Prostate gland (tissue), 2 donors: ENCODE data around the gene HOXB1. TPM values are rescaled to one million over a fixed set of nuclear protein-coding genes. Genes with fewer than 3 reads are reported as not detected.

Source experiments
- DNase-seq: peaks from one replicate; pipeline ENCODE4 v3.0.0-alpha.2; 2019; ENCODE audit warnings: low spot score
- H3K27ac ChIP-seq, 2 donors: fragments of 200-600 bp; sonication (generic); 2 replicates each; pipeline ENCODE4 v1.5.1; 2017 to 2019
- H3K27me3 ChIP-seq: fragments of 200-600 bp; sonication (generic); replicated peaks from 2 replicates; pipeline ENCODE4 v1.5.1; 2019; ENCODE audit not compliant: insufficient read depth
- H3K36me3 ChIP-seq, 2 donors: fragments of 200-600 bp; sonication (generic); 1 replicate in 1 of 2; 2 replicates in 1 of 2; pipeline versions ENCODE4 v1.5.1 to v1.8.1; 2017 to 2019
- H3K4me1 ChIP-seq: fragments of 200-600 bp; sonication (generic); replicated peaks from 2 replicates; pipeline ENCODE4 v1.5.1; 2019
- H3K4me3 ChIP-seq, 2 donors: fragments of 200-600 bp; sonication (generic); 2 replicates each; pipeline ENCODE4 v1.5.1; 2017 to 2019
- H3K9me3 ChIP-seq: fragments of 200-600 bp; sonication (generic); 2 replicates; pipeline ENCODE4 v1.5.1; 2017
- CTCF ChIP-seq, 4 experiments: fragments of 200-600 bp in 2 of 4; fragments of 450-650 bp in 2 of 4; sonication (generic) in 2 of 4; IDR thresholded peaks; 1 replicate in 3 of 4; 2 replicates in 1 of 4; pipeline ENCODE4 v1.5.1; 2016 to 2019; ENCODE audit warnings: antibody characterized with exemption in 4 of 4, mild to moderate bottlenecking in 2 of 4, moderate library complexity in 2 of 4
- POLR2A ChIP-seq: fragments of 450-650 bp; IDR thresholded peaks from one replicate; pipeline ENCODE4 v1.6.1; 2016; ENCODE audit warnings: antibody characterized with exemption, mild to moderate bottlenecking
- POLR2AphosphoS5 ChIP-seq: sonication (generic); formaldehyde crosslinking; IDR thresholded peaks from one replicate; pipeline ENCODE4 v1.6.1; 2017; ENCODE audit warnings: antibody characterized with exemption
- WGBS: methylation state at CpG from one replicate; pipeline ENCODE4 v1.1.5; 2018; 5-methylcytosine and 5-hydroxymethylcytosine counted together
- intact Hi-C: fragments of 100-400 bp; cut with DNase I; formaldehyde crosslinking; loops from one replicate; pipeline ENCODE4 v1.14.2; 2022
- total RNA-seq, 2 donors: library from RNA; depleted of rRNA; stranded (reverse); fragments of >200 nt; gene quantifications; one replicate each; pipeline ENCODE4 v1.1.0, GENCODE V29; 2016

HOXB1 gene
- total RNA-seq, 2 donors from 2014 or later: not detected

GRCh38 chr17:48543107-48543853 lies 12.5 kb upstream of the HOXB1 start:
- H3K27me3 ChIP-seq: no peaks in the 10 kb centered on the region
- H3K27ac ChIP-seq: peak overlapping the region; percentile 83 to 87
- peak; percentile 8 for TF ChIP-seq POLR2A
- TF ChIP-seq CTCF (IDR thresholded peaks at IDR 0.05): peak in 2 of 4 experiments; percentile 22 to 40
- no peak for TF ChIP-seq POLR2AphosphoS5
- DNase-seq: no peak
- intact Hi-C loops: no loop called here
- H3K9me3 ChIP-seq: no peaks in the 10 kb centered on the region
- no peaks in the 10 kb centered on the region for H3K36me3 ChIP-seq
- H3K4me3 ChIP-seq: peak overlapping the region; percentile 40 to 41
- 2% methylated on average over 48 of the region's 72 CpGs for WGBS
- H3K4me1 ChIP-seq: no peaks in the 10 kb centered on the region

- Histone ChIP-seq H3K27me3 (no peaks in the 10 kb centered on the region), H3K36me3 (no peaks in the 10 kb centered on the region), H3K4me3 (peak overlapping the region; percentile 40 to 41), H3K9me3 (no peaks in the 10 kb centered on the region), H3K4me1 (no peaks in the 10 kb centered on the region), H3K27ac (peak overlapping the region; percentile 83 to 87)
- WGBS: 27% methylated on average over 12 of the region's 12 CpGs
- intact Hi-C loops: no loop called here
- TF ChIP-seq POLR2AphosphoS5 (no peak), CTCF (IDR thresholded peaks at IDR 0.05) (no peak), POLR2A (no peak)
- DNase-seq: no peak
Observed at GRCh38 chr17:48542698-48543106, 11.9 kb upstream of the HOXB1 start.

GRCh38 chr17:48542114-48542656 lies 11.4 kb upstream of the HOXB1 start:
- H3K27ac ChIP-seq: peak overlapping the region; percentile 83 to 87
- TF ChIP-seq CTCF (IDR thresholded peaks at IDR 0.05) (no peak), POLR2AphosphoS5 (no peak), POLR2A (no peak)
- no peaks in the 10 kb centered on the region for H3K36me3 ChIP-seq
- peak overlapping the region; percentile 23 to 41 for H3K4me3 ChIP-seq
- WGBS: 52% methylated on average over 27 of the region's 27 CpGs
- intact Hi-C loops: no loop called here
- H3K27me3 ChIP-seq: no peaks in the 10 kb centered on the region
- H3K4me1 ChIP-seq: no peaks in the 10 kb centered on the region
- no peak for DNase-seq
- H3K9me3 ChIP-seq: no peaks in the 10 kb centered on the region

GRCh38 chr17:48541577-48542113 lies 10.8 kb upstream of the HOXB1 start:
- H3K27ac ChIP-seq: peak overlapping the region; percentile 83 to 87
- intact Hi-C loops: no loop called here
- H3K4me3 ChIP-seq: peak overlapping the region; percentile 23 to 41
- TF ChIP-seq POLR2AphosphoS5 (no peak), CTCF (IDR thresholded peaks at IDR 0.05) (no peak), POLR2A (no peak)
- H3K9me3 ChIP-seq: no peaks in the 10 kb centered on the region
- H3K27me3 ChIP-seq: no peaks in the 10 kb centered on the region
- H3K4me1 ChIP-seq: no peaks in the 10 kb centered on the region
- H3K36me3 ChIP-seq: no peaks in the 10 kb centered on the region
- DNase-seq: no peak
- 20% methylated on average over 35 of the region's 36 CpGs for WGBS
